Ovary (tissue), 9 donors: Measurements from ENCODE around the gene CAPN6. TPM values are rescaled to one million over a fixed set of nuclear protein-coding genes. Genes with fewer than 3 reads are reported as not detected.

Experiments used
- DNase-seq, 5 donors: peaks; one replicate each; pipeline ENCODE4 v3.0.0-alpha.2; 2019 to 2020
- H3K27ac ChIP-seq, 2 donors: fragments of 200-600 bp; one replicate each; pipeline versions ENCODE4 v1.5.1 to v1.8.0; 2019 to 2022
- H3K27me3 ChIP-seq: fragments of 200-600 bp; one replicate; pipeline ENCODE4 v1.8.0; 2022
- H3K36me3 ChIP-seq: fragments of 200-600 bp; sonication (generic); one replicate; pipeline ENCODE4 v1.5.1; 2019
- H3K4me1 ChIP-seq: one replicate; pipeline ENCODE4 v1.8.1; 2013; ENCODE audit warnings: mild to moderate bottlenecking, moderate library complexity; ENCODE audit not compliant: insufficient read depth
- H3K4me3 ChIP-seq: fragments of 200-600 bp; sonication (generic); one replicate; pipeline ENCODE4 v1.5.1; 2017
- H3K9me3 ChIP-seq, 2 donors: fragments of 200-600 bp in 1 of 2; sonication (generic) in 1 of 2; one replicate each; pipeline versions ENCODE4 v1.5.1 to v1.8.1; 2013 to 2019; ENCODE audit warnings: mild to moderate bottlenecking in 1 of 2, moderate library complexity in 1 of 2
- CTCF ChIP-seq, 3 donors: fragments of 450-650 bp in 2 of 3; fragments of 200-600 bp in 1 of 3; IDR thresholded peaks; one replicate each; pipeline versions ENCODE4 v1.5.1 to v1.8.0; 2016 to 2022; ENCODE audit warnings: antibody characterized with exemption in 3 of 3, mild to moderate bottlenecking in 1 of 3
- EP300 ChIP-seq: sonication (generic); formaldehyde crosslinking; IDR thresholded peaks from one replicate; pipeline ENCODE4 v1.6.1; 2017; ENCODE audit warnings: antibody characterized with exemption
- POLR2A ChIP-seq: fragments of 450-650 bp; IDR thresholded peaks from one replicate; pipeline ENCODE4 v1.6.1; 2017; ENCODE audit warnings: antibody characterized with exemption, mild to moderate bottlenecking, moderate library complexity
- WGBS, 3 donors: extraction: QIAGEN DNeasy Blood & Tissue Kit in 1 of 3; methylation state at CpG; one replicate each; pipeline versions ENCODE4 v1.1.5 to v1.1.7; 2013 to 2017; 5-methylcytosine and 5-hydroxymethylcytosine counted together
- intact Hi-C, 4 donors: fragments of 100-400 bp; cut with DNase I; formaldehyde crosslinking; loops; one replicate each; pipeline versions ENCODE4 v1.11.0 to v1.15.1; 2022 to 2023
- polyA plus RNA-seq, 2 donors: library from polyadenylated mRNA; stranded (reverse); fragments of 200-250 nt in 1 of 2; fragments of 350-450 nt in 1 of 2; fragmentation: Illumina TruSeq in 1 of 2; extraction: RNeasy Lipid Tissue Mini Kit (QIAGEN cat#74804) in 1 of 2; gene quantifications; one replicate each; pipeline ENCODE4 v1.2.3, GENCODE V29; 2013 to 2014
- total RNA-seq, 7 donors: library from RNA; depleted of rRNA in 2 of 7; stranded (reverse); fragments of >200 nt in 2 of 7; fragmentation: NEBNext Ultra II Directional in 3 of 7; extraction: Animal tissue kit (Norgen Biotek cat#: 25700) in 3 of 7; gene quantifications; one replicate each; pipeline versions ENCODE4 v1.1.0 to v1.2.4, GENCODE V29; 2016 to 2023
- donor health status: DM: no; HTN: no; CAD: no; lungs with moderate emphysema.
- donor health status: DM: no; HTN: no; CAD: no.
- donor health status: Bipolar disorder and iron deficiency.
- donor health status: DM: yes; HTN: yes; CAD: no.
- donor health status: DM: no; HTN: no; CAD: no.
- donor health status: DM: yes; HTN: yes; CAD: no.

Gene CAPN6
- total and polyA plus RNA-seq, 9 donors = 1.4 to 13.5 (median 2.1) TPM

- Histone ChIP-seq H3K4me3 (no peak overlapping the region), H3K9me3 (no peaks in the 10 kb centered on the region), H3K27ac (no peak overlapping the region), H3K4me1 (no peaks in the 10 kb centered on the region), H3K27me3 (no peaks in the 10 kb centered on the region), H3K36me3 (no peaks in the 10 kb centered on the region)
- no peak for DNase-seq
- 60 to 67% (median 63%) methylated on average over 8 of the region's 8 CpGs for WGBS, 3 donors
- intact Hi-C loops = no loop called here
- TF ChIP-seq EP300 (no peak), CTCF (IDR thresholded peaks at IDR 0.05) (no peak), POLR2A (no peak)
These were observed 62.4 kb downstream of the CAPN6 start for GRCh38 chrX:111207851-111208250.

DNA sequence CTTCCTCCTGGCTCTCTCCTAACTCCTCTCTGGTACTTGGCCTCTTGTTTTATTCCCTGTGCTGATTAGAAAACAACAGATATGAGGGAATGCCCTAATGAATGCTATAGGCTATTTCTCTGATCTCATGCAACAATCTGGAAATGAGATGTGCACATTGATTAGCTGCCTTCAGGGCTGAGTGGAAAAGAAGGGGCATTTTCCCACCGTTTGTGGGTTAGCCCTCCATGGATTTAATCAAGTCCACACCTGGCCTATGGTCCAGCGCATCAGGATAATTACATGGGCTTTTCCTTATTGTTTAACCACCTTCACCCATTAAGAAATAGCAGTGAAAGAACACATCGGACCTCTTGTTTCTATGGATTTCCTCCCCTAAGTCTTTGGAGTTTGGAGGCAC lies 70.0 kb downstream of the CAPN6 start:
- Histone ChIP-seq H3K27ac (no peak overlapping the region), H3K27me3 (peaks cover 2% of the 10 kb centered on the region), H3K4me1 (no peaks in the 10 kb centered on the region), H3K36me3 (no peaks in the 10 kb centered on the region), H3K9me3 (no peaks in the 10 kb centered on the region), H3K4me3 (no peak overlapping the region)
- 62 to 69% (median 69%) methylated on average over 3 of the region's 3 CpGs for WGBS, 3 donors
- intact Hi-C loops = no loop called here
- no peak for DNase-seq
- TF ChIP-seq POLR2A = no peak
- TF ChIP-seq CTCF (IDR thresholded peaks at IDR 0.05) = no peak
- no peak for TF ChIP-seq EP300

- no peaks in the 10 kb centered on the region for H3K36me3 ChIP-seq
- H3K4me1 ChIP-seq = no peaks in the 10 kb centered on the region
- TF ChIP-seq CTCF (IDR thresholded peaks at IDR 0.05) (no peak), EP300 (no peak), POLR2A (no peak)
- no peak overlapping the region for H3K4me3 ChIP-seq
- no peak overlapping the region for H3K27ac ChIP-seq
- peaks cover 2% of the 10 kb centered on the region for H3K27me3 ChIP-seq
- DNase-seq = no peak
- 50 to 61% (median 60%) methylated on average over 2 of the region's 2 CpGs for WGBS, 3 donors
- no peaks in the 10 kb centered on the region for H3K9me3 ChIP-seq
- intact Hi-C loops = no loop called here
These were observed 70.8 kb downstream of the CAPN6 start for GRCh38 chrX:111199505-111199904.

Other genes with a start within 250 kb of the CAPN6 start
- gene PAK3, start 174.3 kb downstream of the CAPN6 start, total RNA-seq = 10 to 100 TPM in 2 of 7 donors, 1 to 10 TPM in 5; 1.5 to 15.8 (median 7.5) TPM
- 1 to 10 TPM in 1 of 2 donors, under 1 TPM in 1; 0.61 to 1.5 TPM for gene PAK3, start 174.3 kb downstream of the CAPN6 start, polyA plus RNA-seq
- gene DCX, start 141.7 kb upstream of the CAPN6 start, total RNA-seq = under 1 TPM in 4 of 7 donors, not detected in 3; 0.02 to 0.22 (median 0.09) TPM
- gene DCX, start 141.7 kb upstream of the CAPN6 start, polyA plus RNA-seq = under 1 TPM; 0.04 to 0.13 TPM
- gene SERTM2, start 241.2 kb upstream of the CAPN6 start, total RNA-seq = 1 to 10 TPM in 1 of 7 donors, under 1 TPM in 4, not detected in 2; 0.18 to 1.1 (median 0.72) TPM
- 1 to 10 TPM in 1 of 2 donors, under 1 TPM in 1; 0.23 to 1.5 TPM for gene SERTM2, start 241.2 kb upstream of the CAPN6 start, polyA plus RNA-seq